ENCODE results near the gene UGGT2.

UGGT2 gene

GRCh38 chr13:95880331-95880730 lies 172.9 kb downstream of the UGGT2 start:
- TF ChIP-seq CTCF (IDR thresholded peaks at IDR 0.05; ENCODE audit: low read length) (no peak), EZH2 (IDR thresholded peaks at IDR 0.05; ENCODE audit: borderline replicate concordance, low read length) (no peak)
- H3F3A ChIP-seq (ENCODE audit: insufficient read depth, low read length), result no peaks in the 10 kb centered on the region
- H3K79me2 ChIP-seq (ENCODE audit: insufficient read depth, low read length), result no peaks in the 10 kb centered on the region

DNA sequence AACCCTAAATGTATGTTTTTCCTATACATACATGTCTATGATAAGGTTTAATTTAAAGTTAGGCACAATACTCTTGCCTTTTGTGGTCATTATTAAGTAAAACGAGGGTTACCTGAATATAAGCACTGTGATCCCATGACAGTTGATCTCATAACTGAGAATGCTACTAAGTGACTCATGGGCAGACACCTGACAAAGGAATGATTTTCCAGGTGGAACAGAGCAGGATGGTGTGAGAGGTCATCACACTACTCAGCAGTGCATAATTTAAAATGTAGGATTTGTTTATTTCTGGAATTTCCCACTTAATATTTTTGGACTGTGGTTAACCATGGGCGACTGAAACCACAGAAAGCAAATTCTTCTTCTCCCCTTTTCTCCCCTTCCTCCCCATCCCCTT lies 178.9 kb downstream of the UGGT2 start:
- H3K9me2 ChIP-seq (ENCODE audit: low read depth, low read length), result no peaks in the 10 kb centered on the region
- H3K4me2 ChIP-seq (ENCODE audit: low read length), result no peak overlapping the region
- no peaks in the 10 kb centered on the region for H3F3A ChIP-seq (ENCODE audit: insufficient read depth, low read length)
- H3K36me3 ChIP-seq (ENCODE audit: insufficient read depth, low read length), result peaks cover 24% of the 10 kb centered on the region; the same call in 1 of the 2 replicates
- no peaks in the 10 kb centered on the region for H3K4me1 ChIP-seq (ENCODE audit: insufficient read depth, low read length, severe bottlenecking)
- H3K4me3 ChIP-seq (ENCODE audit: low read depth, low read length, poor library complexity, severe bottlenecking), result no peak overlapping the region
- no peak overlapping the region for H2AFZ ChIP-seq (ENCODE audit: low read length)
- H3K27ac ChIP-seq (ENCODE audit: low read depth, low read length, poor library complexity, severe bottlenecking), result no peak overlapping the region
- no peaks in the 10 kb centered on the region for H3K79me2 ChIP-seq (ENCODE audit: insufficient read depth, low read length)
- TF ChIP-seq CTCF (IDR thresholded peaks at IDR 0.05; ENCODE audit: low read length), result no peak
- TF ChIP-seq EZH2 (IDR thresholded peaks at IDR 0.05; ENCODE audit: borderline replicate concordance, low read length), result no peak
- no peaks in the 10 kb centered on the region for H4K20me1 ChIP-seq (ENCODE audit: insufficient read depth, low read length)
- no peaks in the 10 kb centered on the region for H3K27me3 ChIP-seq (ENCODE audit: insufficient read depth, low read length)
- H3K9ac ChIP-seq (ENCODE audit: low read length), result no peak overlapping the region
- H3K9me3 ChIP-seq (ENCODE audit: low read length), result no peaks in the 10 kb centered on the region

More at GRCh38 chr13:95880331-95880730, 172.9 kb downstream of the UGGT2 start:
- Histone ChIP-seq H3K4me3 (ENCODE audit: low read depth, low read length, poor library complexity, severe bottlenecking) (no peak overlapping the region), H3K9me3 (ENCODE audit: low read length) (no peaks in the 10 kb centered on the region), H4K20me1 (ENCODE audit: insufficient read depth, low read length) (no peaks in the 10 kb centered on the region), H3K27ac (ENCODE audit: low read depth, low read length, poor library complexity, severe bottlenecking) (no peak overlapping the region), H3K4me1 (ENCODE audit: insufficient read depth, low read length, severe bottlenecking) (no peaks in the 10 kb centered on the region), H2AFZ (ENCODE audit: low read length) (no peak overlapping the region), H3K36me3 (ENCODE audit: insufficient read depth, low read length) (peaks cover 26% of the 10 kb centered on the region; the same call in 1 of the 2 replicates), H3K9ac (ENCODE audit: low read length) (no peak overlapping the region), H3K4me2 (ENCODE audit: low read length) (no peak overlapping the region), H3K27me3 (ENCODE audit: insufficient read depth, low read length) (no peaks in the 10 kb centered on the region), H3K9me2 (ENCODE audit: low read depth, low read length) (no peaks in the 10 kb centered on the region)

DNA sequence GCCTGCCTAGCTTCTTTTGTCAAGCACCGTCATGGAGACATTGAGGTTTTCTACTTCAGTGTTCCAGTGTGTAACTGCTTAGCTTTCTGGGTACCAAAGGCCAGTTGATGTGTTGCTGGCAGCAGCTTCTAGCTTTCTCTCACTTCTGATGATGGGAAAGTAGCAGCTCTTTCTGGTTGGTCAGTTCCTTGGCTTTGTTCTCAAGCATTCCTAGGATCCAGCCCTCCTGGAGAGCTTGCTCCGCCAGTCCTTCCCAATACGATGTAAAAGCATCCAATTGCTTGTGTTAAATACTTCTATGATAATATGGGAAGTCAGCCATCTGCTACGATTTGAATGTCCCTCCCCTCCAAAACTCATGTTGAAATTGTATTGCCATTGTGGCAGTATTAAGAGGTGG lies 182.8 kb downstream of the UGGT2 start:
- no peak for TF ChIP-seq EZH2 (IDR thresholded peaks at IDR 0.05; ENCODE audit: borderline replicate concordance, low read length)
- TF ChIP-seq CTCF (IDR thresholded peaks at IDR 0.05; ENCODE audit: low read length), result no peak
- H3K4me3 ChIP-seq (ENCODE audit: low read depth, low read length, poor library complexity, severe bottlenecking), result no peak overlapping the region
- H3K4me2 ChIP-seq (ENCODE audit: low read length), result no peak overlapping the region
- H3F3A ChIP-seq (ENCODE audit: insufficient read depth, low read length), result peaks cover 2% of the 10 kb centered on the region; the same call in 1 of the 2 replicates
- no peak overlapping the region for H2AFZ ChIP-seq (ENCODE audit: low read length)
- peaks cover 9% of the 10 kb centered on the region; the same call in 1 of the 2 replicates for H3K36me3 ChIP-seq (ENCODE audit: insufficient read depth, low read length)
- H3K9ac ChIP-seq (ENCODE audit: low read length), result no peak overlapping the region
- H3K9me3 ChIP-seq (ENCODE audit: low read length), result no peaks in the 10 kb centered on the region
- H4K20me1 ChIP-seq (ENCODE audit: insufficient read depth, low read length), result no peaks in the 10 kb centered on the region
- no peaks in the 10 kb centered on the region for H3K4me1 ChIP-seq (ENCODE audit: insufficient read depth, low read length, severe bottlenecking)
- H3K27ac ChIP-seq (ENCODE audit: low read depth, low read length, poor library complexity, severe bottlenecking), result no peak overlapping the region
- no peaks in the 10 kb centered on the region for H3K9me2 ChIP-seq (ENCODE audit: low read depth, low read length)
- H3K27me3 ChIP-seq (ENCODE audit: insufficient read depth, low read length), result no peaks in the 10 kb centered on the region
- no peaks in the 10 kb centered on the region for H3K79me2 ChIP-seq (ENCODE audit: insufficient read depth, low read length)

Measured in OCI-LY1 (cell line).